Uterus (tissue), 4 donors: Measurements from ENCODE around the gene OTUD5. TPM values are rescaled to one million over a fixed set of nuclear protein-coding genes. Genes with fewer than 3 reads are reported as not detected.

Source experiments
- DNase-seq, 2 donors: peaks; one replicate each; pipeline ENCODE4 v3.0.0-alpha.2; 2019 to 2020
- H3K27ac ChIP-seq, 2 donors: fragments of 200-600 bp; sonication (generic); 1 replicate in 1 of 2; 2 replicates in 1 of 2; pipeline ENCODE4 v1.5.1; 2016 to 2018
- H3K27me3 ChIP-seq, 2 donors: fragments of 200-600 bp; sonication (generic); one replicate each; pipeline ENCODE4 v1.5.1; 2018 to 2019; ENCODE audit warnings: control low read depth in 1 of 2
- H3K36me3 ChIP-seq, 2 donors: fragments of 200-600 bp; sonication (generic); one replicate each; pipeline ENCODE4 v1.5.1; 2019; ENCODE audit warnings: control low read depth in 1 of 2
- H3K4me1 ChIP-seq, 2 donors: fragments of 200-600 bp; sonication (generic); one replicate each; pipeline ENCODE4 v1.5.1; 2018 to 2019; ENCODE audit warnings: control low read depth in 1 of 2
- H3K4me3 ChIP-seq, 2 donors: fragments of 200-600 bp; sonication (generic); 1 replicate in 1 of 2; 2 replicates in 1 of 2; pipeline ENCODE4 v1.5.1; 2018 to 2019; ENCODE audit warnings: mild to moderate bottlenecking in 1 of 2
- H3K9me3 ChIP-seq, 2 donors: fragments of 200-600 bp; sonication (generic); one replicate each; pipeline ENCODE4 v1.5.1; 2019; ENCODE audit warnings: control low read depth in 1 of 2
- POLR2A ChIP-seq, 2 donors: fragments of 450-650 bp; IDR thresholded peaks; one replicate each; pipeline ENCODE4 v1.6.1; 2016; ENCODE audit warnings: antibody characterized with exemption in 2 of 2, mild to moderate bottlenecking in 1 of 2, moderate library complexity in 1 of 2
- intact Hi-C: fragments of 100-400 bp; cut with DNase I; formaldehyde crosslinking; loops from one replicate; pipeline ENCODE4 v1.15.1; 2023; ENCODE audit warnings: low total_unique reads
- total RNA-seq, 4 donors: library from RNA; depleted of rRNA in 3 of 4; stranded (reverse); fragments of >200 nt in 3 of 4; gene quantifications; one replicate each; pipeline versions ENCODE4 v1.1.0 to v1.2.4, GENCODE V29; 2014 to 2023
- TF ChIP-seq, protein P1 (sequence below), 4 experiments: fragments of 200-600 bp in 2 of 4; fragments of 450-650 bp in 2 of 4; sonication (generic) in 2 of 4; IDR thresholded peaks; one replicate each; pipeline ENCODE4 v1.5.1; 2016 to 2019; ENCODE audit warnings: antibody characterized with exemption in 4 of 4, mild to moderate bottlenecking in 2 of 4, moderate library complexity in 1 of 4
- donor health status: DM: yes; HTN: yes; CAD: no.

Gene OTUD5
- total RNA-seq, 4 donors from 2014 or later, result 8.5 to 58.7 (median 21.8) TPM

DNA sequence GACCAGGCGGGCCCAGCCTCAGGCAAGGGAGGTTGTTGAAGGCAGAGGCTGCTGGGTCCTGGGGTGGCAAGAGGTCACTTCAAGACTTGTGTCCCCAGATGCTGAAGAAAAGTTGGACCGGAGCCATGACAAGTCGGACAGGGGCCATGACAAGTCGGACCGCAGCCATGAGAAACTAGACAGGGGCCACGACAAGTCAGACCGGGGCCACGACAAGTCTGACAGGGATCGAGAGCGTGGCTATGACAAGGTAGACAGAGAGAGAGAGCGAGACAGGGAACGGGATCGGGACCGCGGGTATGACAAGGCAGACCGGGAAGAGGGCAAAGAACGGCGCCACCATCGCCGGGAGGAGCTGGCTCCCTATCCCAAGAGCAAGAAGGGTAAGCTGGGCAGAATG, 55.3 kb downstream of the OTUD5 start:
- Histone ChIP-seq H3K4me1 (no peaks in the 10 kb centered on the region), H3K36me3 (no peaks in the 10 kb centered on the region), H3K9me3 (no peaks in the 10 kb centered on the region), H3K4me3 (no peak overlapping the region), H3K27me3 (no peaks in the 10 kb centered on the region), H3K27ac (no peak overlapping the region)
- TF ChIP-seq, protein P1, sequence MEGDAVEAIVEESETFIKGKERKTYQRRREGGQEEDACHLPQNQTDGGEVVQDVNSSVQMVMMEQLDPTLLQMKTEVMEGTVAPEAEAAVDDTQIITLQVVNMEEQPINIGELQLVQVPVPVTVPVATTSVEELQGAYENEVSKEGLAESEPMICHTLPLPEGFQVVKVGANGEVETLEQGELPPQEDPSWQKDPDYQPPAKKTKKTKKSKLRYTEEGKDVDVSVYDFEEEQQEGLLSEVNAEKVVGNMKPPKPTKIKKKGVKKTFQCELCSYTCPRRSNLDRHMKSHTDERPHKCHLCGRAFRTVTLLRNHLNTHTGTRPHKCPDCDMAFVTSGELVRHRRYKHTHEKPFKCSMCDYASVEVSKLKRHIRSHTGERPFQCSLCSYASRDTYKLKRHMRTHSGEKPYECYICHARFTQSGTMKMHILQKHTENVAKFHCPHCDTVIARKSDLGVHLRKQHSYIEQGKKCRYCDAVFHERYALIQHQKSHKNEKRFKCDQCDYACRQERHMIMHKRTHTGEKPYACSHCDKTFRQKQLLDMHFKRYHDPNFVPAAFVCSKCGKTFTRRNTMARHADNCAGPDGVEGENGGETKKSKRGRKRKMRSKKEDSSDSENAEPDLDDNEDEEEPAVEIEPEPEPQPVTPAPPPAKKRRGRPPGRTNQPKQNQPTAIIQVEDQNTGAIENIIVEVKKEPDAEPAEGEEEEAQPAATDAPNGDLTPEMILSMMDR (IDR thresholded peaks at IDR 0.05), result no peak
- TF ChIP-seq POLR2A (IDR thresholded peaks at IDR 0.05), result no peak
- intact Hi-C loops, result no loop called here
- DNase-seq, result no peak

DNA sequence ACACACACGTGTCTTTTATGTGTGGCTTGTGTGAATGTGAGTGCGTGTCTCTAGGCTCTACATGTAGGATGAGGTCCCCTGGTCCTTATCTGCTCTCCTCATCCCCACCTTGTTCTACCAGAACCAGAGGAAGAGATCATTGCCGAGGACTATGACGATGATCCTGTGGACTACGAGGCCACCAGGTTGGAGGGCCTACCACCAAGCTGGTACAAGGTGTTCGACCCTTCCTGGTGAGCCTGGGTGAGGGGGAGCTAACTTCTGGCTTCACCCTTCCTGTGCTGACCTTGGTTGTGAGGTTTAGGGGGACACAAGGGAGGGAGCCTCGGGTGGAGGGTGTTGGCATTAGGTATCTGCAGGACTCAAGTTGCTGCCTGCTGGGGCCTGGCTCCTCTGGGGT, 56.3 kb downstream of the OTUD5 start:
- H3K4me3 ChIP-seq, result no peak overlapping the region
- intact Hi-C loops, result no loop called here
- no peaks in the 10 kb centered on the region for H3K9me3 ChIP-seq
- no peaks in the 10 kb centered on the region for H3K4me1 ChIP-seq
- H3K27me3 ChIP-seq, result no peaks in the 10 kb centered on the region
- TF ChIP-seq POLR2A (IDR thresholded peaks at IDR 0.05), result no peak
- TF ChIP-seq, protein P1 (IDR thresholded peaks at IDR 0.05), result no peak
- H3K27ac ChIP-seq, result no peak overlapping the region
- no peak for DNase-seq
- H3K36me3 ChIP-seq, result no peaks in the 10 kb centered on the region

DNA sequence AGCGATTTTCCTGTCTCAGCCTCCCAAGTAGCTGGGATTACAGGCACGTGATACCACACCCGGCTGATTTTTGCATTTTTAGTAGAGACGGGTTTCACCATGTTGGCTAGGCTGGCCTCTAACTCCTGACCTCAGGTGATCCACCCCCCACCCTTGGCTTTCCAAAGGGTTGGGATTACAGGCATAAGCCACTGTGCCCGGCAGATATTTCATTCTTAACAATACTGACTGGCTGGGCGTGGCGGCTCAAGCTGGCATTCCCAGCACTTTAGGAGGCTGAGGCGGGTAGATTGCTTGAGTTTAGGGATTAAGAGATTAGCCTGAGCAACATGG, 58.4 kb downstream of the OTUD5 start:
- intact Hi-C loops, result no loop called here
- TF ChIP-seq, protein P1 (IDR thresholded peaks at IDR 0.05), result no peak
- TF ChIP-seq POLR2A (IDR thresholded peaks at IDR 0.05), result no peak
- DNase-seq, result no peak
- Histone ChIP-seq H3K4me3 (no peak overlapping the region), H3K4me1 (no peaks in the 10 kb centered on the region), H3K36me3 (no peaks in the 10 kb centered on the region), H3K27ac (no peak overlapping the region), H3K9me3 (no peaks in the 10 kb centered on the region), H3K27me3 (no peaks in the 10 kb centered on the region)

DNA sequence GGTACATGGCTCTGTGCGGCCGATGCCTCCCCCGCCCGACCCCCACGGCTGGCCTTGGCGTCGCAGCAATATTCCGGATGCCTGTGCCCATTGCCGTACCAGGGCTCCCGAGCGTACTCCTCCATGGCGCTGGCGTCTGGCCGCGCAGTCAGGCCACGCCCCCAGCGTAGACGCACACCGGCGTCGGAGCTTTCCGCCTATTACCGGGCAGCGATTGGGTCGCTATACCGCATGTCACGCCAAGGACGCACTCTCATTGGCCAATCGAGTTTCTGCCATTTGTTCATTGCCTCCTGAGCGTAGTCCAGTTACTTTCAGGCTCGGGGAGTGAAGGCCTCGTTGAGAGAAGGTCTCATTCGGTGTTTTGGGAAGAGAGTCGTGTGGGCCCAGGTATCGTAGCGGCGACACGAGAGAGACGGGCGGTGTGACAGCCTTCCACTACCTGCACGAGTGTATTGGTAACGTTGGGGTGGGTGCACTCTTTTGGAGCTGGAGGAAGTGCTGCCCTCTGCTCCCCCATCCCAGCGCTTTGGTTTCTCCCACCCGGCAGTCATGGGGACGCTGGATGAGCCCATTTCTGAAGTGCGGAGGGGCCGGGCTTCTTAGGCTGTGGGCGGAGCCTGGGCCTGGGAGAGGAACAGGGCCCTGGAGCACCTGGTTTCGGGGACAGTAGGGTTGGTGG, 59.6 kb downstream of the OTUD5 start, which contains the start of the genes PQBP1 and TIMM17B:
TSS of gene PQBP1 (plus strand) at position 306 of the 682 bp plus-strand sequence. CDS start 580 bp downstream, outside the sequence.
TSS of gene TIMM17B (minus strand) at position 144 of the 682 bp plus-strand sequence. CDS start at position 125, 19 bp downstream.
- TF ChIP-seq, protein P1 (IDR thresholded peaks at IDR 0.05), result no peak
- peak; percentile 71 to 83 for TF ChIP-seq POLR2A (IDR thresholded peaks at IDR 0.05)
- H3K9me3 ChIP-seq, result no peaks in the 10 kb centered on the region
- peak; percentile 88 to 90 for DNase-seq
- H3K4me1 ChIP-seq, result no peaks in the 10 kb centered on the region
- no peaks in the 10 kb centered on the region for H3K27me3 ChIP-seq
- H3K27ac ChIP-seq, result peak within 1 kb of the TSS; percentile 86 to 95
- no peaks in the 10 kb centered on the region for H3K36me3 ChIP-seq
- intact Hi-C loops, result no loop called here
- H3K4me3 ChIP-seq, result peak within 1 kb of the TSS; percentile 54 to 59

DNA sequence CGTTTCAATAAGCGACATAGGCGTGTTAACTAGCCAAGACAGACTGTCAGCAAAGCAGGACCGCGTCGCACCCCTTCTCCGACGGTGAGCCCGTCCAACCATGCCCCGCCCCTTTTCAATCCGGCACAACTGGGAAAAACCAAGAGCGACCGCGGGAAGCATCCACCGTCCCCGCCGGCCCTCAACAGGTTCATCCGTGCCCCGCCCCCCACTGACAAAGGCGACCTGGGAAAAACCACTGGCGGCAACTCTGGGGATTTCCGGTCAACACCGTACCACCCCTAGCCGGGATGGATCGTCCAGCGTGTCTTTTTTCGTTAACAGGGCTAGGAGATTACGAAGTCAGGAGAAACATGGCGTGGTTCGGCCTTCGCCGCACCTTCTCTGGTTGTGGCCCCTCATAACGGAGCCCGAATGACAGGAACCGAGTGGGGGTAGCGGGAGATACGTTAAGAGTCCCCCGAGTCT, 60.2 kb downstream of the OTUD5 start:
- peak; percentile 78 to 82 for DNase-seq
- intact Hi-C loops, result no loop called here
- H3K9me3 ChIP-seq, result no peaks in the 10 kb centered on the region
- TF ChIP-seq, protein P1 (IDR thresholded peaks at IDR 0.05), result no peak
- no peak for TF ChIP-seq POLR2A (IDR thresholded peaks at IDR 0.05)
- H3K27ac ChIP-seq, result peak overlapping the region; percentile 86 to 95
- peak overlapping the region; percentile 54 to 59 for H3K4me3 ChIP-seq
- no peaks in the 10 kb centered on the region for H3K4me1 ChIP-seq
- H3K27me3 ChIP-seq, result no peaks in the 10 kb centered on the region
- H3K36me3 ChIP-seq, result no peaks in the 10 kb centered on the region
